Thyroid gland (tissue), 4 donors: Measurements from ENCODE around the gene ROM1. TPM values are rescaled to one million over a fixed set of nuclear protein-coding genes. Genes with fewer than 3 reads are reported as not detected.
A peak's percentile ranks its signal among the peaks of the same experiment; 100 is the strongest.
"Not testable (repeated sequence)": the region's sequence is repeated elsewhere in the genome, so short reads cannot be mapped to it uniquely, and the experiment has no call there.

Experiments used
- DNase-seq, 2 donors: peaks; one replicate each; pipeline ENCODE4 v3.0.0-alpha.2; 2019
- H3K27ac ChIP-seq, 3 donors: fragments of 200-600 bp; sonication (generic); 1 replicate in 2 of 3; 2 replicates in 1 of 3; pipeline ENCODE4 v1.5.1; 2016 to 2019; ENCODE audit warnings: mild to moderate bottlenecking in 1 of 3, moderate library complexity in 1 of 3
- H3K27me3 ChIP-seq: fragments of 200-600 bp; sonication (generic); one replicate; pipeline ENCODE4 v1.5.1; 2019
- H3K36me3 ChIP-seq, 2 donors: fragments of 200-600 bp; sonication (generic); one replicate each; pipeline ENCODE4 v1.5.1; 2016 to 2019
- H3K4me1 ChIP-seq, 2 donors: fragments of 200-600 bp; sonication (generic); one replicate each; pipeline ENCODE4 v1.5.1; 2017 to 2019
- H3K4me3 ChIP-seq, 3 donors: fragments of 200-600 bp; sonication (generic); replicated peaks in 1 of 3; 1 replicate in 2 of 3; 2 replicates in 1 of 3; pipeline ENCODE4 v1.5.1; 2016; ENCODE audit warnings: mild to moderate bottlenecking in 1 of 3
- H3K9me3 ChIP-seq: fragments of 200-600 bp; sonication (generic); one replicate; pipeline ENCODE4 v1.5.1; 2017
- POLR2A ChIP-seq, 2 donors: fragments of 450-650 bp; IDR thresholded peaks; one replicate each; pipeline ENCODE4 v1.6.1; 2017; ENCODE audit warnings: antibody characterized with exemption in 2 of 2, mild to moderate bottlenecking in 2 of 2, moderate library complexity in 1 of 2
- WGBS, 2 donors: methylation state at CpG; one replicate each; pipeline ENCODE4 v1.1.5; 2017; 5-methylcytosine and 5-hydroxymethylcytosine counted together
- intact Hi-C: fragments of 100-400 bp; cut with DNase I; formaldehyde crosslinking; loops from one replicate; pipeline ENCODE4 v1.15.1; 2023
- total RNA-seq, 4 donors: library from RNA; depleted of rRNA; stranded (reverse); fragments of >200 nt; gene quantifications; one replicate each; pipeline ENCODE4 v1.2.3, GENCODE V29; 2016
- TF ChIP-seq, protein P1 (sequence below), 6 experiments: fragments of 200-600 bp in 3 of 6; fragments of 450-650 bp in 3 of 6; sonication (generic) in 3 of 6; IDR thresholded peaks; one replicate each; pipeline ENCODE4 v1.5.1; 2016 to 2019; ENCODE audit warnings: antibody characterized with exemption in 6 of 6, mild to moderate bottlenecking in 2 of 6, inconsistent platforms in 1 of 6, moderate library complexity in 1 of 6

ROM1 gene
- total RNA-seq, 4 donors from 2014 or later: 2.5 to 7.0 (median 5.2) TPM

DNA sequence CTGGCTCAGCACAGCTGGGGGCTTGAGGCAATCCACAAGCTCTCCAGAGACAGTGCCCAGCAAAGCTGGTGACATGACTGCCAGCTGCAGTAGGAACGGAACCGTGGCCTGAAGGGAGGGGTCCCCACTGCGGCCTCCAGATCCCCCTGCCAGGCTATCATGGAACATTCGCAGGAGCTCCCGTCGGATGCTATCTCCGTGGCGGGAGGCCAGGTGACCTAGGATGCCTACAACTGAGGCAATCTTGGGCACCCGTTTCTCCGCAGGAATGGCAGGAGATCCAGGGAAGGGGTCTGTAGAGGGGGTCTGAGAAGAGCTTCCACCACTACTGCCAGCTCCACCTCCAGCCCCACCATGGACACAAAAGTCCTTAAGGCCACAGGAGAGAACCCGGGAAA lies 35.9 kb downstream of the ROM1 start:
- no peak for DNase-seq
- Histone ChIP-seq H3K4me1 (peaks cover 19 to 22% of the 10 kb centered on the region in 2 donors), H3K9me3 (no peaks in the 10 kb centered on the region), H3K27ac (no peak overlapping the region), H3K27me3 (no peaks in the 10 kb centered on the region), H3K4me3 (no peak overlapping the region), H3K36me3 (peaks cover 0 to 18% of the 10 kb centered on the region in 2 donors)
- TF ChIP-seq POLR2A (IDR thresholded peaks at IDR 0.05): no peak
- TF ChIP-seq, protein P1, sequence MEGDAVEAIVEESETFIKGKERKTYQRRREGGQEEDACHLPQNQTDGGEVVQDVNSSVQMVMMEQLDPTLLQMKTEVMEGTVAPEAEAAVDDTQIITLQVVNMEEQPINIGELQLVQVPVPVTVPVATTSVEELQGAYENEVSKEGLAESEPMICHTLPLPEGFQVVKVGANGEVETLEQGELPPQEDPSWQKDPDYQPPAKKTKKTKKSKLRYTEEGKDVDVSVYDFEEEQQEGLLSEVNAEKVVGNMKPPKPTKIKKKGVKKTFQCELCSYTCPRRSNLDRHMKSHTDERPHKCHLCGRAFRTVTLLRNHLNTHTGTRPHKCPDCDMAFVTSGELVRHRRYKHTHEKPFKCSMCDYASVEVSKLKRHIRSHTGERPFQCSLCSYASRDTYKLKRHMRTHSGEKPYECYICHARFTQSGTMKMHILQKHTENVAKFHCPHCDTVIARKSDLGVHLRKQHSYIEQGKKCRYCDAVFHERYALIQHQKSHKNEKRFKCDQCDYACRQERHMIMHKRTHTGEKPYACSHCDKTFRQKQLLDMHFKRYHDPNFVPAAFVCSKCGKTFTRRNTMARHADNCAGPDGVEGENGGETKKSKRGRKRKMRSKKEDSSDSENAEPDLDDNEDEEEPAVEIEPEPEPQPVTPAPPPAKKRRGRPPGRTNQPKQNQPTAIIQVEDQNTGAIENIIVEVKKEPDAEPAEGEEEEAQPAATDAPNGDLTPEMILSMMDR (IDR thresholded peaks at IDR 0.05): no peak
- intact Hi-C loops: no loop called here
- 92 to 93% methylated on average over 11 of the region's 11 CpGs for WGBS, 2 donors

DNA sequence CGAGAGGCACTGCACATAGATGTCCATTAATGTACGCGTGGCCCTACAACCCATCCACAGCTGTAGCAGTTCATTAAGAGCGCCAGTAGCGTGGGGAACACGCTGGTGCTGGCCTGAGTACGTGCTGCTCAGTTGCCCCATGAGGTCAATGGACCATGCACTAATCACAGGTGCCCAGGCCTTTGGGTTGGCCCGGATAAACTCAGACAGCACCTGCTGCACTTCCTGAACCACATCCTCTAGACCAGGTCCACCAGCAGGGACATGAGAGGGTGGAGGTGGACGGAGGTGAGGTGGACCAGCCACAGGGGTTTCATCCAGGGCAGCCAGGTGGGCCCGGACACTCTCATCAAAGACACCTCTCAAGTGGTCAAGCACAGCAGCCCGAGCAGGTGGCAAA lies 36.4 kb downstream of the ROM1 start:
- H3K9me3 ChIP-seq: no peaks in the 10 kb centered on the region
- H3K4me3 ChIP-seq: no peak overlapping the region
- TF ChIP-seq, protein P1 (IDR thresholded peaks at IDR 0.05): no peak
- no peak for TF ChIP-seq POLR2A (IDR thresholded peaks at IDR 0.05)
- intact Hi-C loops: no loop called here
- 93% methylated on average over 11 of the region's 11 CpGs for WGBS, 2 donors
- H3K27me3 ChIP-seq: no peaks in the 10 kb centered on the region
- peaks cover 19 to 22% of the 10 kb centered on the region in 2 donors for H3K4me1 ChIP-seq
- DNase-seq: no peak
- peaks cover 0 to 16% of the 10 kb centered on the region in 2 donors for H3K36me3 ChIP-seq
- no peak overlapping the region for H3K27ac ChIP-seq

DNA sequence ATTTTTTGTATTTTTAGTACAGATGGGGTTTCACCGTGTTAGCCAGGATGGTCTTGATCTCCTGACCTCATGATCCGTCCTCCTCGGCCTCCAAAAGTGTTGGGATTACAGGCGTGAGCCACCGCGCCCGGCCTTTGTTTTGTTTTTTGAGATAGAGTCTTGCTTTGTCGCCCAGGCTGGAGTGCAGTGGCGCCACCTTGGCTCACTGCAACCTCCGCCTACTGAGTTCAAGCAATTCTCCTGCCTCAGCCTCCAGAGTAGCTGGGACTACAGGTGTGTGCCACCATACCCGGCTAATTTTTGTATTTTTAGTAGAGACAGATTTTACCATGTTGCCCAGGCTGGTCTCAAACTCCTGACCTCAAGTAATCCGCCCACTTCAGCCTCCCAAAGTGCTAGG lies 37.2 kb downstream of the ROM1 start:
- H3K9me3 ChIP-seq, intact Hi-C loops, H3K27ac ChIP-seq, H3K4me3 ChIP-seq, DNase-seq, H3K27me3 ChIP-seq: not testable (repeated sequence)
- Histone ChIP-seq H3K36me3 (peaks cover 0 to 16% of the 10 kb centered on the region in 2 donors), H3K4me1 (peaks cover 16 to 18% of the 10 kb centered on the region in 2 donors)
- 96 to 97% methylated on average over 12 of the region's 12 CpGs for WGBS, 2 donors

DNA sequence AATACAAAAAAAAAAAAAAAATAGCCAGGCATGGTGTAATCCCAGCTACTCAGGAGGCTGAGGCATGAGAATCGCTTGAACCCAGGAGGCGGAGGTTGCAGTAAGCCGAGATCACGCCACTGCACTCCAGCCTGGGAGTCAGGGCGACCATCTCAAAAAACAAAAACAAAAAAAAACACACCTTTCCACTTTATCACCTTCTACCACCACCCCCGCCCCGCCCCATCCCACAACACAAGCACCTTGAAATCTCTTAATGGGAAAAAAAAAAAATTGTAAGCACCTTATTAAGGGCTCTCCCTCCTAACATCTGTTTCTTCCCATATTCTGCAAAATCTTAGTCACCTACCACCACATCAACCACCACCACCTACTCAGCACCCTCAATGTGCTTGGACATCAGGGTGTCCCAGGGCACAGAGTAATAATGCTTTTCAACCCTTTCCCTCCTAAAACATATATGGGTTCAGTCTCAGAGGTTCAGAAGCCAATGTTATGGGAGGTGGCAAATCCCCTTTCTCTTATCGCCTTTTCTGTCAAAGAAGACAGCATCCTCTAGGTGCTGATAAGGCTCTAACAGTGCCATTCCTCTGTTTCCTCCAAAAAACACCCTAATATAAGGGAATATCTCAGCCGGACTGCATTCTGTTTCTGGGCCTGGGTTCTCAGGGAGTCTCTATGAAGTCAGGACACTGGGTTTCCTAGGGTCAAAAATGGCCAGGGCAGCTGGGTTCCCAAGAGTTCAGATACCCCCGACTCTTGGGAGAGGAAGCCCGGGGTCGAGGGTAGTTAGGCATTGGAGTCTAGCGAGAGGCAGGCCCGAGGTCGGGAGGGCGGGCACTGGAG lies 39.3 kb downstream of the ROM1 start:
- intact Hi-C loops: no loop called here
- H3K4me3 ChIP-seq: peak overlapping the region; percentile 46 to 61 (median 60)
- no peak for DNase-seq
- peak overlapping the region; percentile 69 to 77 (median 76) for H3K27ac ChIP-seq
- no peaks in the 10 kb centered on the region for H3K9me3 ChIP-seq
- H3K36me3 ChIP-seq: peaks cover 0 to 16% of the 10 kb centered on the region in 2 donors
- peaks cover 6 to 11% of the 10 kb centered on the region in 2 donors for H3K4me1 ChIP-seq
- TF ChIP-seq POLR2A (IDR thresholded peaks at IDR 0.05): no peak
- TF ChIP-seq, protein P1 (IDR thresholded peaks at IDR 0.05): no peak
- no peaks in the 10 kb centered on the region for H3K27me3 ChIP-seq
- 46 to 66% methylated on average over 9 to 12 of the region's 16 CpGs for WGBS, 2 donors

DNA sequence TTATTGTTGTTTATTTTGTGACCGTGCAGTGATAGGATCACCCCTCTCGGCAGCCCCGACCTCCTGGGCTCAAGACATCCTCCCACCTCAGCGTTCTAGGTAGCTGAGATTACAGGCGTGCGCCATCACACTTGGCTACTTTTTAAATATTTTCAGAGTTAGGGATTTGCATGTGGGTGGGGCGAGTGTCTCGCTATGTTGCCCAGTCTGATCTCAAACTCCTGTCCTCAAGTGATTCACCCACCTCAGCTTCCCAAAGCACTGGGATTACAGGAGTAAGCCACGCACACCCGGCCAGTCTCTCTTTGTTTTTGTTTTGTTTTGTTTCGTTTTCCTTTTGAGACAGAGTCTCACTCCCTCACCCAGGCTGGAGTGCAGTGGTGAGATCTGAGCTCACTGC lies 41.2 kb downstream of the ROM1 start:
- Histone ChIP-seq H3K4me3 (no peak overlapping the region), H3K4me1 (peaks cover 6 to 11% of the 10 kb centered on the region in 2 donors), H3K27ac (no peak overlapping the region), H3K9me3 (no peaks in the 10 kb centered on the region), H3K36me3 (peaks cover 0 to 6% of the 10 kb centered on the region in 2 donors), H3K27me3 (no peaks in the 10 kb centered on the region)
- no peak for TF ChIP-seq POLR2A (IDR thresholded peaks at IDR 0.05)
- TF ChIP-seq, protein P1 (IDR thresholded peaks at IDR 0.05): no peak
- 79 to 84% methylated on average over 11 of the region's 11 CpGs for WGBS, 2 donors
- intact Hi-C loops: no loop called here
- no peak for DNase-seq
